ENCODE data around the gene ARFGAP2.
"Not testable (repeated sequence)": the region's sequence is repeated elsewhere in the genome, so short reads cannot be mapped to it uniquely, and the experiment has no call there.

The ARFGAP2 gene

GRCh38 chr11:47121731-47122130 lies 54.9 kb downstream of the ARFGAP2 start:
- in situ Hi-C loops (cut with HindIII; ENCODE audit: low sequenced_read_pairs), result no loop called here
- no peak for TF ChIP-seq CTCF (IDR thresholded peaks at IDR 0.05; ENCODE audit: low read depth, low read length)
- no peak for DNase-seq (ENCODE audit: low read depth, low spot score)
- no peak overlapping the region for H3K4me3 ChIP-seq (ENCODE audit: low read depth, low read length)

GRCh38 chr11:47121056-47121455 lies 55.6 kb downstream of the ARFGAP2 start:
- in situ Hi-C loops (cut with HindIII; ENCODE audit: low sequenced_read_pairs), result no loop called here

GRCh38 chr11:47118958-47119688 lies 57.6 kb downstream of the ARFGAP2 start:
- in situ Hi-C loops (cut with HindIII; ENCODE audit: low sequenced_read_pairs); DNase-seq (ENCODE audit: low read depth, low spot score); H3K4me3 ChIP-seq (ENCODE audit: low read depth, low read length): not testable (repeated sequence)

More at GRCh38 chr11:47121056-47121455, 55.6 kb downstream of the ARFGAP2 start:
- DNase-seq (ENCODE audit: low read depth, low spot score), result no peak
- no peak overlapping the region for H3K4me3 ChIP-seq (ENCODE audit: low read depth, low read length)
- no peak for TF ChIP-seq CTCF (IDR thresholded peaks at IDR 0.05; ENCODE audit: low read depth, low read length)

Data from astrocyte of the spinal cord (primary cell).